DND-41 (cell line): Measurements from ENCODE around the gene MS4A15.

Source experiments
- CTCF ChIP-seq: IDR thresholded peaks from 2 replicates; pipeline ENCODE4 v1.5.1; 2012; ENCODE audit warnings: borderline replicate concordance, low read length, moderate library complexity, mild to moderate bottlenecking; ENCODE audit not compliant: poor library complexity, severe bottlenecking; ENCODE audit errors: extremely low read depth
- EZH2 ChIP-seq: IDR thresholded peaks from 3 replicates; pipeline ENCODE4 v1.6.1; 2012; ENCODE audit warnings: borderline replicate concordance, low read depth, mild to moderate bottlenecking, moderate library complexity, low read length, inconsistent platforms; ENCODE audit not compliant: severe bottlenecking

GRCh38 chr11:60710482-60710881 is 46.2 kb upstream of the MS4A15 start:
- TF ChIP-seq CTCF (no peak), EZH2 (no peak)
